ENCODE measurements around the gene FCN2.

GRCh38 chr9:134834217-134834956 is 46.2 kb upstream of the FCN2 start:
- no peak for TF ChIP-seq SIN3A (IDR thresholded peaks at IDR 0.05; ENCODE audit: borderline replicate concordance, low read depth, low read length)
- no peak for TF ChIP-seq REST (IDR thresholded peaks at IDR 0.05; ENCODE audit: borderline replicate concordance in 1 of 2, low read depth in 1 of 2, low read length in 2 of 2)
- no peak for TF ChIP-seq CHD2 (IDR thresholded peaks at IDR 0.05; ENCODE audit: low read depth, low read length)
- no peak for TF ChIP-seq STAT6 (CRISPR knock-in tag; IDR thresholded peaks at IDR 0.05; ENCODE audit: borderline replicate concordance)
- TF ChIP-seq POLR2A (IDR thresholded peaks at IDR 0.05; ENCODE audit: insufficient read depth in 1 of 2, low read depth in 2 of 2, low read length in 2 of 2) = no peak
- TF ChIP-seq CTCF (CRISPR knock-in tag; IDR thresholded peaks at IDR 0.05) = no peak
- TF ChIP-seq TIGD3 (CRISPR knock-in tag; IDR thresholded peaks at IDR 0.05; ENCODE audit: borderline replicate concordance) = no peak
- no peak for TF ChIP-seq MEIS1 (CRISPR knock-in tag; IDR thresholded peaks at IDR 0.05; ENCODE audit: borderline replicate concordance)
- TF ChIP-seq ZNF724P (CRISPR knock-in tag; IDR thresholded peaks at IDR 0.05; ENCODE audit: borderline replicate concordance) = no peak
- TF ChIP-seq BRCA1 (CRISPR knock-in tag; IDR thresholded peaks at IDR 0.05) = no peak
- no peak for TF ChIP-seq PAX8 (CRISPR knock-in tag; IDR thresholded peaks at IDR 0.05; ENCODE audit: borderline replicate concordance)
- TF ChIP-seq MYC (CRISPR knock-in tag; IDR thresholded peaks at IDR 0.05; ENCODE audit: borderline replicate concordance) = no peak
- no peak for TF ChIP-seq MAZ (IDR thresholded peaks at IDR 0.05; ENCODE audit: borderline replicate concordance, low read depth, low read length)
- no peak for TF ChIP-seq MAZ (CRISPR knock-in tag; IDR thresholded peaks at IDR 0.05; ENCODE audit: low read depth)
- no peak for TF ChIP-seq ZNF263 (CRISPR knock-in tag; IDR thresholded peaks at IDR 0.05)

Measured in HepG2 (cell line).